IMR-90 (cell line): ENCODE measurements around the gene VASH1. TPM values are rescaled to one million over a fixed set of nuclear protein-coding genes. Genes with fewer than 3 reads are reported as not detected.

ENCODE experiments used
- ATAC-seq: fragments of 200-7000 bp; cut with Tn5 transposase; 2 replicates; pipeline ENCODE4 v1.9.1; 2020; ENCODE audit warnings: low read depth, mild to moderate bottlenecking, moderate library complexity
- BruUV-seq: library from RNA; stranded (reverse); fragments of 400-500 nt; replicated peaks from 2 replicates; lab custom pipeline; 2021; lab: Mats Ljungman, UMichigan
- CTCF ChIA-PET: fragments of 300-600 bp; formaldehyde crosslinking; extraction: SDS; loops from one replicate; lab custom pipeline; 2021; ENCODE audit warnings: antibody characterized with exemption; lab: Yijun Ruan, JAX
- POLR2A ChIA-PET: fragments of 300-600 bp; sonication (Branson Sonifier 250); formaldehyde crosslinking; loops from one replicate; lab custom pipeline; 2022; ENCODE audit warnings: antibody characterized with exemption; ENCODE audit not compliant: unreplicated experiment; lab: Charles Lee
- DNase-seq: peaks from one replicate; pipeline ENCODE4 v3.0.0; 2013
- H2AFZ ChIP-seq: replicated peaks from 2 replicates; pipeline ENCODE3; 2013; ENCODE audit warnings: low read length, mild to moderate bottlenecking; ENCODE audit not compliant: poor library complexity
- H2AK5ac ChIP-seq: 2 replicates; pipeline ENCODE4 v1.6.1; 2013; ENCODE audit warnings: low read depth, low read length, inconsistent platforms
- H2AK9ac ChIP-seq: replicated peaks from 2 replicates; pipeline ENCODE3; 2013; ENCODE audit warnings: mild to moderate bottlenecking, low read depth, low read length, moderate library complexity; ENCODE audit not compliant: poor library complexity
- H2BK120ac ChIP-seq: 2 replicates; pipeline ENCODE4 v1.6.1; 2013; ENCODE audit warnings: low read depth, low read length, inconsistent platforms
- H2BK15ac ChIP-seq: 3 replicates; pipeline ENCODE4 v1.6.1; 2013; ENCODE audit warnings: low read depth, low read length, inconsistent platforms
- H2BK20ac ChIP-seq: 2 replicates; pipeline ENCODE4 v1.6.1; 2013; ENCODE audit warnings: low read depth, mild to moderate bottlenecking, inconsistent platforms, low read length, moderate library complexity
- H2BK5ac ChIP-seq: 2 replicates; pipeline ENCODE4 v1.6.1; 2013; ENCODE audit warnings: mild to moderate bottlenecking, low read depth, low read length, inconsistent platforms; ENCODE audit not compliant: poor library complexity, severe bottlenecking
- H3K14ac ChIP-seq: replicated peaks from 2 replicates; pipeline ENCODE4 v1.6.1; 2013; ENCODE audit warnings: low read depth, low read length, inconsistent platforms
- H3K18ac ChIP-seq: 2 replicates; pipeline ENCODE4 v1.6.1; 2013; ENCODE audit warnings: low read depth, low read length, control low read depth
- H3K23ac ChIP-seq: 2 replicates; pipeline ENCODE4 v1.6.1; 2013; ENCODE audit warnings: low read depth, low read length, inconsistent platforms
- H3K27ac ChIP-seq: 2 replicates; pipeline ENCODE4 v1.5.1; 2013; ENCODE audit warnings: mild to moderate bottlenecking, control low read depth, low read length; ENCODE audit not compliant: insufficient read depth
- H3K27me3 ChIP-seq: 2 replicates; pipeline ENCODE4 v1.6.1; 2013; ENCODE audit warnings: low read length; ENCODE audit not compliant: control insufficient read depth, insufficient read depth
- H3K36me3 ChIP-seq: 2 replicates; pipeline ENCODE4 v1.6.1; 2013; ENCODE audit warnings: low read length, mixed read lengths; ENCODE audit not compliant: control insufficient read depth, insufficient read depth
- H3K4ac ChIP-seq: 2 replicates; pipeline ENCODE4 v1.6.1; 2013; ENCODE audit warnings: low read depth, low read length, inconsistent platforms
- H3K4me1 ChIP-seq: 2 replicates; pipeline ENCODE4 v1.6.1; 2013; ENCODE audit warnings: low read length, mixed read lengths; ENCODE audit not compliant: control insufficient read depth, insufficient read depth
- H3K4me2 ChIP-seq: 2 replicates; pipeline ENCODE4 v1.6.1; 2013; ENCODE audit warnings: low read depth, mild to moderate bottlenecking, control low read depth, low read length, moderate library complexity
- H3K4me3 ChIP-seq: 2 replicates; pipeline ENCODE4 v1.5.1; 2013; ENCODE audit warnings: low read depth, mild to moderate bottlenecking, control low read depth, low read length, moderate library complexity; ENCODE audit not compliant: insufficient read depth
- H3K56ac ChIP-seq: 2 replicates; pipeline ENCODE4 v1.6.1; 2013; ENCODE audit warnings: low read length, inconsistent platforms; ENCODE audit not compliant: insufficient read depth; ENCODE audit errors: extremely low read depth
- H3K79me1 ChIP-seq, 2 experiments: 2 replicates each; pipeline ENCODE4 v1.6.1; 2013; ENCODE audit warnings: low read length in 2 of 2, inconsistent platforms in 1 of 2, low read depth in 1 of 2
- H3K9ac ChIP-seq: 2 replicates; pipeline ENCODE4 v1.6.1; 2013; ENCODE audit warnings: low read depth, low read length, control low read depth
- H3K9me1 ChIP-seq: 2 replicates; pipeline ENCODE4 v1.6.1; 2013; ENCODE audit warnings: low read length, inconsistent platforms; ENCODE audit not compliant: insufficient read depth
- H3K9me3 ChIP-seq: 2 replicates; pipeline ENCODE4 v1.6.1; 2013; ENCODE audit warnings: low read length; ENCODE audit not compliant: control insufficient read depth, insufficient read depth
- H4K20me1 ChIP-seq: 2 replicates; pipeline ENCODE4 v1.6.1; 2013; ENCODE audit warnings: low read length, inconsistent platforms; ENCODE audit not compliant: insufficient read depth
- H4K5ac ChIP-seq: 2 replicates; pipeline ENCODE4 v1.6.1; 2013; ENCODE audit warnings: mild to moderate bottlenecking, low read depth, low read length, control low read depth
- H4K8ac ChIP-seq, 2 experiments: 2 replicates each; pipeline ENCODE4 v1.6.1; 2013; ENCODE audit warnings: low read depth in 2 of 2, low read length in 2 of 2, control low read depth in 1 of 2, inconsistent platforms in 1 of 2
- H4K91ac ChIP-seq: 2 replicates; pipeline ENCODE4 v1.6.1; 2013; ENCODE audit warnings: low read depth, low read length, inconsistent platforms; ENCODE audit not compliant: insufficient read depth
- CHD1 ChIP-seq: IDR thresholded peaks from 2 replicates; pipeline ENCODE4 v1.6.1; 2012; ENCODE audit warnings: low read depth, low read length, improper control_type of control experiment
- CTCF ChIP-seq: conservative IDR thresholded peaks from 2 replicates; pipeline ENCODE4 v1.5.1; 2012; ENCODE audit warnings: mild to moderate bottlenecking, low read depth, low read length, improper control_type of control experiment
- FOS ChIP-seq: fragments of 150-350 bp; IDR thresholded peaks from 2 replicates; pipeline ENCODE4 v1.6.1; 2016; ENCODE audit warnings: low read depth, low read length
- MAFK ChIP-seq: IDR thresholded peaks from 2 replicates; pipeline ENCODE4 v1.6.1; 2012; ENCODE audit warnings: low read depth, low read length, improper control_type of control experiment
- NFE2L2 ChIP-seq: fragments of 150-350 bp; IDR thresholded peaks from 2 replicates; pipeline ENCODE4 v1.6.1; 2016; ENCODE audit warnings: low read depth, mild to moderate bottlenecking, low read length
- RAD21 ChIP-seq: IDR thresholded peaks from 2 replicates; pipeline ENCODE4 v1.6.1; 2012; ENCODE audit warnings: low read length, improper control_type of control experiment
- SMC3 ChIP-seq: fragments of 150-350 bp; IDR thresholded peaks from 2 replicates; pipeline ENCODE4 v1.6.1; 2016; ENCODE audit warnings: low read depth, mild to moderate bottlenecking, antibody characterized with exemption, low read length, moderate library complexity
- USF2 ChIP-seq: fragments of 150-350 bp; IDR thresholded peaks from 2 replicates; pipeline ENCODE4 v1.6.1; 2017; ENCODE audit warnings: mild to moderate bottlenecking, antibody characterized with exemption, low read length, low read depth
- WGBS, 2 experiments: methylation state at CpG; one replicate each; pipeline versions ENCODE4 v1.1.5 to v1.1.7; 2013; ENCODE audit warnings: missing lambda C conversion rate in 2 of 2; ENCODE audit not compliant: insufficient read length in 1 of 2; ENCODE audit errors: extremely low coverage in 2 of 2; 5-methylcytosine and 5-hydroxymethylcytosine counted together
- dilution Hi-C: fragments of 300-500 bp; cut with HindIII; formaldehyde crosslinking; loops from one replicate; pipeline ENCODE4 v1.14.3; 2018; ENCODE audit warnings: low sequenced_read_pairs; ENCODE audit not compliant: unreplicated experiment
- in situ Hi-C: fragments of 300-500 bp; cut with MboI; formaldehyde crosslinking; loops from 3 replicates; pipeline ENCODE4 v1.14.3; 2019; ENCODE audit warnings: low sequenced_read_pairs, inconsistent platforms, mixed read lengths
- intact Hi-C: fragments of 100-400 bp; cut with micrococcal nuclease; formaldehyde crosslinking; loops from 2 replicates; pipeline ENCODE4 v1.10.0; 2022
- polyA plus RNA-seq, 3 experiments: library from polyadenylated mRNA; depleted of rRNA; stranded (reverse); fragments of >200 nt; gene quantifications; 2 replicates each; pipeline ENCODE4 v1.2.3, GENCODE V29; 2012; ENCODE audit warnings: low replicate concordance in 1 of 3
- total RNA-seq: library from RNA; depleted of rRNA; stranded (reverse); fragments of >200 nt; gene quantifications from 2 replicates; pipeline ENCODE4 v1.2.3, GENCODE V29; 2012

The VASH1 gene
- total and polyA plus RNA-seq, 2 of the 4 experiments (the other 2 are of a cell fraction) = 2.0 to 9.5 TPM

GRCh38 chr14:76830556-76830955 is 69.3 kb downstream of the VASH1 start (continued):
- TF ChIP-seq CTCF (no peak), SMC3 (no peak)

GRCh38 chr14:76832503-76832988 is 71.3 kb downstream of the VASH1 start:
- POLR2A ChIA-PET = no interaction called here
- no peak overlapping the region for H3K4me2 ChIP-seq
- H2BK20ac ChIP-seq = no peak overlapping the region
- in situ Hi-C loops = no loop called here
- H3K23ac ChIP-seq = no peak overlapping the region
- no peak overlapping the region for H3K9ac ChIP-seq
- H2BK5ac ChIP-seq = no peak overlapping the region
- no peak overlapping the region for H3K4ac ChIP-seq
- TF ChIP-seq FOS (no peak), USF2 (no peak), CTCF (no peak), NFE2L2 (no peak), MAFK (no peak), RAD21 (no peak), CHD1 (no peak), SMC3 (no peak)
- no peak overlapping the region for H2AK5ac ChIP-seq
- H3K9me1 ChIP-seq = no peaks in the 10 kb centered on the region
- H2AK9ac ChIP-seq = no peak overlapping the region
- no peak overlapping the region for H4K91ac ChIP-seq
- H3K9me3 ChIP-seq = no peaks in the 10 kb centered on the region
- WGBS, 2 experiments = 29% methylated on average over 1 of the region's 1 CpG; no CpG with 5 or more reads in 1 of the 2 experiments
- no peak overlapping the region for H2BK15ac ChIP-seq
- no peaks in the 10 kb centered on the region for H3K36me3 ChIP-seq
- H3K4me1 ChIP-seq = no peaks in the 10 kb centered on the region
- CTCF ChIA-PET = interaction anchor here (0.6 kb wide), 1 partner anchor 39 kb away, joined by 4 read pairs; no protein-coding TSS in a partner anchor
- no peak overlapping the region for H2BK120ac ChIP-seq
- no peak overlapping the region for H4K8ac ChIP-seq
- no peaks in the 10 kb centered on the region for H4K20me1 ChIP-seq
- H3K56ac ChIP-seq = no peak overlapping the region
- H3K79me1 ChIP-seq = no peaks in the 10 kb centered on the region
- dilution Hi-C loops = no loop called here
- H2AFZ ChIP-seq = no peak overlapping the region
- H3K18ac ChIP-seq = no peak overlapping the region
- no peak for ATAC-seq
- no peak overlapping the region for H3K27ac ChIP-seq
- no peak overlapping the region for H3K4me3 ChIP-seq
- peaks cover 21% of the 10 kb centered on the region for H3K27me3 ChIP-seq
- no peak for DNase-seq
- BruUV-seq = no TSS peak
- H3K14ac ChIP-seq = no peak overlapping the region
- intact Hi-C loops = no loop called here
- no peak overlapping the region for H4K5ac ChIP-seq
